Activated CD4-positive, alpha-beta T cell treated with anti-CD3 and anti-CD28 coated beads for 24 hours (primary cell): ENCODE results near the gene BORCS6.

Experiments
- DNase-seq, 2 donors: peaks; one replicate each; pipeline ENCODE4 v3.0.0-alpha.2; 2020; ENCODE audit warnings: low read depth in 2 of 2

BORCS6 gene

GRCh38 chr17:8210761-8211458 is 20.9 kb upstream of the BORCS6 start:
- no peak for DNase-seq

- DNase-seq, result peak; percentile 84 to 87
Measured at GRCh38 chr17:8209907-8210760, 20.2 kb upstream of the BORCS6 start, which contains the start of gene AURKB. TSS of gene AURKB (minus strand) at chr17:8210575. CDS start at chr17:8210224, 351 bp downstream.

GRCh38 chr17:8206536-8206935 is 16.6 kb upstream of the BORCS6 start:
- DNase-seq, result no peak

GRCh38 chr17:8204761-8205555 is 15.0 kb upstream of the BORCS6 start:
- no peak for DNase-seq

- no peak for DNase-seq
Measured at GRCh38 chr17:8192070-8192815, 2.3 kb upstream of the BORCS6 start.

GRCh38 chr17:8190506-8190905 is 526 bp upstream of the BORCS6 start:
- DNase-seq, result no peak

- DNase-seq, result no peak
Measured at GRCh38 chr17:8189041-8189710, 804 bp downstream of the BORCS6 start.

GRCh38 chr17:8188263-8188839 is 1.6 kb downstream of the BORCS6 start:
- no peak for DNase-seq

- DNase-seq, result peak; percentile 94 to 95
Measured at GRCh38 chr17:8187517-8188262, 2.3 kb downstream of the BORCS6 start.

- DNase-seq, result peak; percentile 96 to 99
Measured at GRCh38 chr17:8186787-8187516, 3.0 kb downstream of the BORCS6 start.

GRCh38 chr17:8186446-8186786 is 3.6 kb downstream of the BORCS6 start:
- no peak for DNase-seq

GRCh38 chr17:8185582-8186445 is 4.2 kb downstream of the BORCS6 start:
- DNase-seq, result peak; percentile 90 to 94

GRCh38 chr17:8176998-8177731 is 12.8 kb downstream of the BORCS6 start:
- DNase-seq, result no peak

- peak; percentile 78 to 80 for DNase-seq
Measured at GRCh38 chr17:8176197-8176940, 13.6 kb downstream of the BORCS6 start, which contains the start of gene TMEM107. TSS of gene TMEM107 (minus strand) at chr17:8176380. CDS start at chr17:8176286, 94 bp downstream.

GRCh38 chr17:8175795-8176196 is 14.2 kb downstream of the BORCS6 start:
- DNase-seq, result no peak

GRCh38 chr17:8173871-8174322 is 16.1 kb downstream of the BORCS6 start:
- DNase-seq, result no peak
